GM23338 (cell line): Measurements from ENCODE around the gene CDK5RAP2.

Experiments used
- CREB1 ChIP-seq: fragments of 250-450 bp; sonication (Bioruptor Pico); IDR thresholded peaks from 2 replicates; pipeline ENCODE4 v1.5.0; 2020; ENCODE audit warnings: low read depth, mild to moderate bottlenecking, moderate library complexity
- CTCF ChIP-seq, 2 experiments: fragments of 200-600 bp in 1 of 2; sonication (generic) in 1 of 2; conservative IDR thresholded peaks; 2 replicates each; pipeline versions ENCODE4 v1.5.1 to v1.6.1; 2016 to 2017; ENCODE audit warnings: antibody characterized with exemption in 2 of 2, low read depth in 2 of 2, mild to moderate bottlenecking in 2 of 2, moderate library complexity in 1 of 2
- ETS1 ChIP-seq: IDR thresholded peaks from 2 replicates; pipeline ENCODE4 v1.6.1; 2016; ENCODE audit warnings: antibody characterized with exemption
- EZH2 ChIP-seq: fragments of 200-600 bp; sonication (generic); IDR thresholded peaks from one replicate; pipeline ENCODE4 v1.8.0; 2017; ENCODE audit warnings: antibody characterized with exemption, mild to moderate bottlenecking, low read depth; ENCODE audit not compliant: unreplicated experiment
- EZH2phosphoT487 ChIP-seq: fragments of 200-600 bp; sonication (generic); IDR thresholded peaks from one replicate; pipeline ENCODE4 v1.8.1; 2018; ENCODE audit warnings: antibody characterized with exemption; ENCODE audit not compliant: unreplicated experiment
- JUNB ChIP-seq: IDR thresholded peaks from one replicate; pipeline ENCODE4 v1.6.1; 2016; ENCODE audit warnings: antibody characterized with exemption; ENCODE audit not compliant: unreplicated experiment
- NANOG ChIP-seq: IDR thresholded peaks from 2 replicates; pipeline ENCODE4 v1.6.1; 2016; ENCODE audit warnings: antibody characterized with exemption, borderline replicate concordance
- POLR2AphosphoS5 ChIP-seq: IDR thresholded peaks from 2 replicates; pipeline ENCODE4 v1.6.1; 2016; ENCODE audit warnings: antibody characterized with exemption, low read depth
- REST ChIP-seq: IDR thresholded peaks from one replicate; pipeline ENCODE4 v1.6.1; 2018; ENCODE audit warnings: antibody characterized with exemption; ENCODE audit not compliant: unreplicated experiment
- ZNF114 ChIP-seq: fragments of 250-450 bp; sonication (Bioruptor Pico); IDR thresholded peaks from 2 replicates; pipeline ENCODE4 v1.5.0; 2020; ENCODE audit warnings: mild to moderate bottlenecking, moderate library complexity
- ZNF331 ChIP-seq: fragments of 250-450 bp; sonication (Bioruptor Pico); IDR thresholded peaks from 2 replicates; pipeline ENCODE4 v1.5.0; 2020; ENCODE audit warnings: low read depth, mild to moderate bottlenecking, moderate library complexity
- ZNF462 ChIP-seq: fragments of 250-450 bp; sonication (Bioruptor Pico); IDR thresholded peaks from 2 replicates; pipeline ENCODE4 v1.5.0; 2020; ENCODE audit warnings: mild to moderate bottlenecking, moderate library complexity

GRCh38 chr9:120350596-120350995, 229.4 kb downstream of the CDK5RAP2 start:
- TF ChIP-seq REST = no peak
- no peak for TF ChIP-seq CTCF (conservative IDR thresholded peaks at IDR 0.05; ENCODE audit: low read depth in 2 of 2)
- no peak for TF ChIP-seq CREB1 (CRISPR knock-in tag)
- TF ChIP-seq EZH2 = no peak
- no peak for TF ChIP-seq POLR2AphosphoS5
- no peak for TF ChIP-seq NANOG
- no peak for TF ChIP-seq EZH2phosphoT487
- no peak for TF ChIP-seq JUNB
- no peak for TF ChIP-seq ZNF462 (CRISPR knock-in tag)
- no peak for TF ChIP-seq ZNF114
- no peak for TF ChIP-seq ZNF331 (CRISPR knock-in tag)
- TF ChIP-seq ETS1 = no peak
